Islet precursor cell (in vitro differentiated cells): ENCODE measurements around the gene PHF19.
A peak's percentile ranks its signal among the peaks of the same experiment; 100 is the strongest.

Source experiments
- DNase-seq: peaks from one replicate; pipeline ENCODE4 v3.0.0-alpha.2; 2018

PHF19 gene

DNA sequence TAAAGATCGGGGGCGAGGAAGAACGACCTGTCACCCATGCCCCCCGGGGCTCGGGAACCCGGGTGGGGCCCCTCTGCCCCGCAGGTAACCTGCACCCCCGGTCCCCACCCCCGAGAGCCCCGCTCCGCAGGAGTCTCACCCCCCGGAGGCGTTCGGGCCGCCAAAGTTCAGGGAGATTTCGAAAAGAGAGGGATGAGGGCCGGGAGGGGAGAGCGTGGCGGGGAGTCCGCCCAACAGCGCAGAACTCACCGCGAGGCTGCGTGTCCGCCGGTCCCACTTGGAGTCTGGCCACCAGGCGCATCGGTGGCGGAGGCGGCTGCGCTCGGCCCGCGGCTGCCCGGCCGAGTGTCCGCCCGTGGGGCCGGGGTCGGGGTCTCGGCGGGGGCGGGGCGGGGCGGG, at the start of gene PHF19:
TSS of gene PHF19 (minus strand) at position 347 of the 399 bp plus-strand sequence. CDS start 2,447 bp downstream, outside the sequence.
- peak; percentile 63 for DNase-seq

DNA sequence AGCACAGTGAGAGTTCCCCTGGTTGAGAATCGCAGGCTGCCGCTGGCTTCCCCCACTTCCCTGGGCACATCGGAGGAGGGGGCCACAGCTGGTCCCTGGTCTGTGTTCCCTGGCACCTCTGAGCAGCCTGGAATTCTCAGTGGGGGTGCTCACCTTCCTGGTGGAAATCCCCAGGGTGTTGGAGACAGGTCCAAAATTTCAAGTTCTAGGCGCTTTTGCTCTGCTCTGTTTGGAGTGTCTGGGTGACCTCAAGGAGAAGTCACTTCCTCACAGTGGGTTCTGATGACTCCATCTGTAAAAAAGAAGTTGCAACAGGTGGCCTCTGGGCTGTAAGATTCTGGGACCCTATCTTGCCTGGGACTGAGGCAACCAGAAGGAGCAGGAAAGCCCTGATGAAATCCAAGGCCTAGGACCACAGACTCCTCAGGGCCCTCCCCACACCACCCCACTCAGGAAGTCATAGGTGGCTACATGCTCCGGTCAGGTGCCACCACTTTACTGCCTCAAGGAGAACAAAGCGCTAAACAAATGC, 49.5 kb upstream of the PHF19 start, which contains the start of gene TRAF1:
TSS of gene TRAF1 (minus strand) at position 400 of the 532 bp plus-strand sequence. CDS start 721 bp downstream, outside the sequence.
- DNase-seq: no peak

DNA sequence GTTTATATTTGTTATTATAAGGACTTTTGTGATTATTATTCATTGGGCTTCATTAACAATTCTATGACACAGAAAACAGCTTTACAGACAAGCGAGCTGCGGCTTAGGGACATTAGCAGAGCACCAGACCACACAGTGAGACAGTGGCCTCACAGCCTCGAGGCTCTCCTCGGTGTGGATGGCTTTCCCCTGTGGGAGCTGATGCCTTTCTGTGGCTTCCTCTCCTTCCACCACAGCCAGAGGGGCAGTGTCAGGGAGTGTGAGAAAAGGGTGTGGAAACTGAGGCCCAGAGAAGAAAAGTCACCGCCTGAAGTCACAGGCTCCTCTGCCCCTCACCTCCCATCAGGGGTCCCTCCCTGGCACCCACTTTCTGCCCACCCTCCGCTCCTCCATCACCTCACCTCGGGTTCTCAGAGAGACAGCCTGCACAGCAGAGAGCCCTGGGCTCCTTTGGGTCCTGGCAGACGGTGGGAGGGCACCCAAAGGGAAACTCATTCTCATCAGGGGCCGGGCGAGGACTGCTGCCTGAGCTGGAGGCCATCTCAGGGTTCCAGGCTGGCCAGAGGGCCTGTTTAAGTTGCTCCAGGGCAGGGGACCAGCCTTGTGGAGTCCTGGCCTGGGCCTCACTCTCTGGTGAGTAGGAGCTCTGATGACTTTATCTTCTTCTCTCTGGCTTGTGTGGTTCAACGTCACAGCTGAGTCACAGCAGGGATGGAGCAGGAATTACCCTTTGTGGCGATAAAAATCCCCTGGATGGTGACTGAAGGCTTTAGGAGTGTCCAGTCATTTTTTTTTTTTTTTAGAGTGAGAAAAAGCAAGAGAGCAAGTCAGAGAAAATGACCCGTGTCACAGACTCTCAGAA, 48.8 kb upstream of the PHF19 start:
- peak; percentile 73 for DNase-seq

GRCh38 chr9:120924698-120925534, 47.9 kb upstream of the PHF19 start:
- peak; percentile 70 for DNase-seq

- DNase-seq: no peak
Measured at GRCh38 chr9:120923620-120924328, 46.8 kb upstream of the PHF19 start.

DNA sequence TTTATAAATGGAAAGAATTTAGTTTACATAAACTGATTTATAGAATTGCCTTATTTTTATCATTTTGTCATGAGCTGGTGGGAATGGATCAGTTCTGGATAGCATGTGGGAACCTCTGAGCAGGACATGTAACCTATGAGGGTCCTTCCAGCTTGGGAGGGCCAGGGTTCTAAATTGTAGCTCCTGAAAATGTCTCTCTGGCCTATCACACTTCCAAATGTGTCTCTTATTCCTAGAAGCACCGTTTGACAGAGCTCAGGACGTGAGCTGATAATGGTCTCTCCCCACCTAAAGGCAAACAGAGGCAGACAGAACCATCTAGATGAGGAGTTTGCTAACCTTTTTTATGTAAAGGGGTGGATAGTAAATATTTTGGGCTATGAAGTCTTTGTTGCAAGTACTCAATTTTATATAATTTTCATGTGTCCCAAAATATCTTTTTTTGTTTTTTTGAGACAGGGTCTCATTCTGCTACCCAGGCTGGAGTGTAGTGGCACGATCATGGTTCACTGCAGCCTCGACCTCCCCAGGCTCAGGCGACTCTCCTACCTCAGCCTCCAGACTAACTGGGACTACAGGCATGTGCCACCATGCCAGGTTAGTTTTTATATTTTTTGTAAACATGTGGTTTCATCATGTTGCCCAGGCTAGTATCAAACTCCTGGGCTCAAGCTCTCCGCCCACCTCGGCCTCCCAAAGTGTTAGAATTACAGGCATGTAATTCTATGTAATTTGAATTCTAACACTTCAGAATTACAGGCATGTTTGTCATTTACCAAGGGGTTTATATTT, 45.6 kb upstream of the PHF19 start:
- no peak for DNase-seq

GRCh38 chr9:120921661-120922181, 44.7 kb upstream of the PHF19 start:
- DNase-seq: no peak

DNA sequence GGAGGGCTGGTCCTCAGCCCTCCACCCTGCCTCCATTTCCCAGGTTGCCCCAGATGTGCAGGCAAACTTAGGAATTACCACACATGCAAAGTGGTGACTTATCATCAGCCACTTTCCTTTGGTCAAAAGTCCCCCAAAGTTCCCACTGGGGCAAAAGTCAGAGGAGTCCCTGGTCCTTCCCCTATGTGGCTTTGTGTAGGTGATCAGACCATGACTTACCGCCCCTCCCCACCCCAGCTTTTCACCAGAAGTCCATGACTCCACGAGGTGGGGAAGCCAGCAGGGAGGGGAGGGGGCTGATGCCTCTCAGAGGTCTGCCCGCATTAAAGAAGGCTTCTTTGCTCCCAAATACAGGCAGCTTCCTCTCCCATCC, 43.8 kb upstream of the PHF19 start:
- DNase-seq: no peak

DNA sequence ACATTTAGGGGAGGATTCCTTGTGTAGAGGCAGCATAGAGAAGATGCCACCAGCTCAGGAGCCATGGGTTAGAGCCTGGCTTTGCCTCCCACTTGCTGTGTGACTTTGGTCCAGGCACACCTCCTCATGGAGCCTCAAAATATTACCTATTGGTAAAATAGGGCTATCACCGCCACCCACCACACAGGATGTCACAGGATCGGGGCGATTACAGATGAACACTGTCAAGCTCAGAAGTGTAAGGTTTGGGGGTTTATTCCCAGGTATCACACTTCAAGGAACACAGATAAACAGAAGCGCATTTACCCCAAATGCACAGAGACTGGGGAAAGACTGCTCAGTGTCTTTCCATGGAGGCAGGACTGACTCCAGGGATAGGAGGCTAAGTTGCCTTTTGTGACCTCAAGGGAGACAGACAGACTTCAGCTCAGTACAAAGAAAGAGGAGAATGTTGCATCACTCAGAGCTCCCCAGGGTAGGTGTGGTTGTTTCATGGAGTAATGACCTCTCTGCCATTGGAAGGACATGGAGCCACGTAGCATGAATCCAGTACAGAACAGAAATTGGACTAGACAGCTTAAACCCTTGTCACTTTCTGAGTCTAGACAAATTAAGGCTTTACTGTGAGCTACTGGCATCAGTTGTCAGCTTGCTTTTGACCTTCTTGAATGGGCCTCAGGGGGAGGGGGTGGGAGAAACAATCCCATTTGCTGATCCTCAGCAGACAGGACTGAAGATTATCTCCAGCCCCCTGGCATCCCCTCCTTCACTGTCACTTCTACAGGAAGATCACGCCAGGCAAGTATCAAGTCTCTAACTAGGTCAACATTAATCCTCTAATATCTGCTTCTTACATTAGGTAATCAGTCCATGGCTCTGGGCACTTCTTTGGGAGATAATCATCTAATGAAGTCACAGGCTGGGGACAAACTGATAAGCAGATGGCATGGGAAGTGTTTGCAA, 43.1 kb upstream of the PHF19 start:
- no peak for DNase-seq

GRCh38 chr9:120918931-120919842, 42.2 kb upstream of the PHF19 start:
- DNase-seq: no peak

DNA sequence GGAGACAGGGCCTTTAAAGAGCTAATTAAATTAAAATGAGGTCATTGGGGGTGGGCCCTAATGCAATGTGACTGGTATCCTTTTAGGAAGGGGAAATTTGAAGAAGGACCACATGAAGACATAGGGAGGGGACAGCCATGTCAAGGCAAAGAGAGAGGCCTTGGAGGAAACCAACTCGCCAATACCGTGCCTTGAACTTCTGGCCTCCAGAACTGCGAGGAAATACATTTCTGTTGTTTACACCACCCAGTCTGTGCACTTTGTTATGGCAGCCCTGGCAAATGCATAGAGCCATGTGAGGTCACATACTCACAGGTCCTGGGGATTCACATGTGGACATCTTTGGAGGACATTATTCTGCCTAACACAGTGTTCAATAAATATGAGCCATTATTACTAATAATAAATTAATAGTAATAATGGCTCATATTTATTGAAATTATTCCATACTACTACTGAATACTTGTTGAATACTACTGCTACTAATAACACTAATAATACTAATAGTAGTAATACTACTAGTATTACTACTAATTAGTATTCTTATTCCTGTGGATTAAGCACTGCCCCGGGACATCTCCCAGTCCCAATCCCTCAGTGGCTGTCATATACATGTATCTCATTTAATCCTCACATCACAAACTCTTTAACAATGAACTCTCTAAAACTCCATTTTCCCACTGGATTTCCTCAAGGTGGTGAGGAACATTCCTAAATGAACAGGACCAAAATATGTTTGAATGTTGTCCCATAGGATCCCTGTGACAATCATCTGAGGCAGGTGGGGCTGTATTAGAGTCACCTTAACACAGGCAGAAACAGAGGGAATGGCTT, 41.2 kb upstream of the PHF19 start:
- no peak for DNase-seq

DNA sequence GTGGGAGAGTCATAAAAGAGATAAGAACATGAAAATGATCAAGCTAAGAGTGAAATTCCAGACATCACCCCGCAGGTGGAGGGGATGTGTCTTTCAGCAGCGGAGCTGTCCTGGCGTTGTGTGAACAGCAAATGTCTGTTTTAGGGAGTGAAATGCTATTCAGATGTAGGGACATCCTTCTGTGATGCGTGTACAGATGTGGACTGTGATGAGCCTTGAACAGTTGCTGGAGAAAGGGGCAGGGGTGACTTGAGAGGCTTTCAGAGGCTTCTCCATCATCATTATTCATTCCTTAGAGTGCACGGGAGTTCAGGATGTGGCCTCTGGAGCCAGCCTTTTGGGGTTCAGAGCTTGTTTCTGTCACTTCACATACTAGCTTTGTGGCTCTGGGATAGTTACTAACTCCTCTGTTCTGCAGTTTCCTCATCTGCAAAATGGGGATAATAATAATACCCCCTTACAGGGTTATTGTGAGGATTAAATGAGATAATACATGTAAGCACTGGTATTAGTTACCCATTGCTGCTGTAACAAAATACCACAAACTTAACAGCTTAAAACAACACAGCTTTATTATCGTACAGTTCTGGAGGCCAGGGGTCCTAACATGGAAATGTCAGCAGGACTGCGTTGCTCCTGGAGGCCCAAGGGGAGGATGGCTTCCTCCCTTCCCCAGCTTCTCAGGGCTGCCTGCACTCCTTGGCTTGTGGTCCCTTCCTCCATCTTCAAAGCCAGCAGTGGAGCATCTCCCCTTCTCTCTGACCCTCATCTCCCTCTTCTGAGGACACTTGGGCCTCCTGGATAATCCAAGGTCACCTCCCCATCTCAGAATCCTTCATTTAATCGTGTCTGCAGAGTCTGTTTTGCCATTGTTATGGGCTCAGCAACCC, 40.2 kb upstream of the PHF19 start:
- DNase-seq: no peak

GRCh38 chr9:120916588-120916987, 39.6 kb upstream of the PHF19 start:
- DNase-seq: no peak

GRCh38 chr9:120915854-120916470, 39.0 kb upstream of the PHF19 start:
- no peak for DNase-seq

- DNase-seq: no peak
Measured at GRCh38 chr9:120914953-120915352, 38.0 kb upstream of the PHF19 start.

DNA sequence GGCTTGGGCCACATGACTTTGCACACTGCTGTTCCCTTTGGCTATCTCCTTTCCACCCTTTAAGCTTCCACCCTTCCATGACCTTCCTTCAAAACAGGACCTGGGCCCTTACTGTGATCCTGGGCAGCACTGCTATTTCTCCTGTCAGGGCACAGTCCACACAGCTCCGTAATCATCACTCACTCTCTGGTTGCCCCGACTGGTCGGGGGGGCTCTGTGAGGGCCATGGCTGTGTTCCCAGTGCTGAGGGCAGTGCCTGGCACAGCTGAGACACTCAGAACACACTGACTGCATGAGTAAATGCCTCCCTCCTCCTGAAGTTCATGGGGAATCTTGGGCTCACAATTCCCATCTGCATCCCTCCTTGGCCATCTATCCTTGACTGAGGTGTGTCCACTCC, 37.4 kb upstream of the PHF19 start:
- no peak for DNase-seq
